HG02852 (cell line): ENCODE measurements around the gene PDZD4.

Experiments
- ATAC-seq: cut with Tn5 transposase; IDR thresholded peaks from one replicate; pipeline ENCODE4 v1.9.1; 2021; ENCODE audit warnings: mild to moderate bottlenecking, moderate library complexity; ENCODE audit not compliant: unreplicated experiment

PDZD4 gene

GRCh38 chrX:153791104-153791852 lies 39.1 kb downstream of the PDZD4 start:
- no peak for ATAC-seq

DNA sequence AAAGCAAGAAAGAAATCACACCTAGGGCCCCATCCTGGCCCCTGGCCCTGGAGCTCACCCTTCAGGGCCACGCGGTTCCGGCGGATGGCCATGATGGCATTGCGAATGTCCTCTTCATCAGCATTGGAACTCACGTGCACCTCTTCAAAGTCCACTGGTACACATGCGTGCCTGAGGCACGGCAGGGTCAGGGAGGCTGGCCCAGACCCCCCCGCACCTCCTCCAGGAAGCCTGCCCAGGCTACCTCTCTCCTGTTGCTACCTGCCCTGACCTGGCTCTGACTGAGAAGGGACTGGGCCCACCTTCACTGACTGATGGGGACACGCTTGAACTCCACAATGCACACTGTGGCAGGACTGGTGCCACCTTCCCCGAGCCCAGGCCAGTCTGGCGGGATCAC lies 40.7 kb downstream of the PDZD4 start:
- no peak for ATAC-seq

DNA sequence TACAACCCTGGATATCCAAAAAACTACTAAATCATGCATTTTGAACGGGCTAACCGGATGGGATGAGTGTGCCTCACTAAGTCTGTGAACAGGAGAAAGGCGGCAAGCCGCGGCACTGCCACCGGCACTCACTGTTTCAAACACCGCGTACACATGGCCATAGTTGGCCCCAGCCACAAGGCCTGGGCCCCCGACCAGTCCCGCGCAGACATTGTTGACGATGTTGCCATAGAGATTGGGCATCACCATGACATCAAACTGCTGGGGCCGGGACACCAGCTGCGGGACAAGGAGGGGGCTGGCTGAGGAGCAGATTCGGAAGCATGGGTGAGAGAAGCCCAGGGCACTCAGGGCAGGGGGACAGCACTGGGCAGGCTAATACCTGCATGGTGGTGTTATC lies 43.7 kb downstream of the PDZD4 start:
- ATAC-seq: no peak

DNA sequence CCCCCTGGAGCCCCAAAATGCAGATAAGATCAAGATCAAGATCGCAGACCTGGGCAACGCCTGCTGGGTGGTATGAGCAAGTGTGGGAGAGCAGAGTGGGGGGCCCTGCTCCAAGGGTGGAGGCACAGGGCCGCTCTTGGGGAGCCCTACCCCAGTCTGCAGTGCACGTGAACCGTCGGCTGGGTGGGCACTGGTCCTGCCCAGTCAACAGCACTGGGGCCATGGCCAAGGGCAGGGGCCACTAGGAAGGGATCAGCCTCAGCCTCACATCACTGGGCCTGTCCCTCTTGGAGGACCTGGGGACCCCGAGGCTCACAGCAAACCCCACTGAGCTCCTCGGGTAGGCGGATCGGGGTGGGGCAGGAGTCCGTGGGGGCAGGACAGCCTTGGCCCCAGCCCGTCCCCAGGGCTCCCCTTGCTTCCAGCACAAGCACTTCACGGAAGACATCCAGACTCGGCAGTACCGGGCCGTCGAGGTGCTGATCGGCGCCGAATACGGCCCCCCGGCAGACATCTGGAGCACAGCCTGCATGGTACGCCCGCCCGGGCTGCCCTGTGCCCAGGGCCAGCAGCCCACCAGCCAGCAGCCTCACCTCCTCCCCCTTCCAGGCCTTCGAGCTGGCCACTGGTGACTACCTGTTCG lies 45.9 kb downstream of the PDZD4 start:
- no peak for ATAC-seq

GRCh38 chrX:153783378-153784013 lies 46.8 kb downstream of the PDZD4 start:
- no peak for ATAC-seq

- no peak for ATAC-seq
These were observed 47.5 kb downstream of the PDZD4 start for GRCh38 chrX:153782871-153783270.

DNA sequence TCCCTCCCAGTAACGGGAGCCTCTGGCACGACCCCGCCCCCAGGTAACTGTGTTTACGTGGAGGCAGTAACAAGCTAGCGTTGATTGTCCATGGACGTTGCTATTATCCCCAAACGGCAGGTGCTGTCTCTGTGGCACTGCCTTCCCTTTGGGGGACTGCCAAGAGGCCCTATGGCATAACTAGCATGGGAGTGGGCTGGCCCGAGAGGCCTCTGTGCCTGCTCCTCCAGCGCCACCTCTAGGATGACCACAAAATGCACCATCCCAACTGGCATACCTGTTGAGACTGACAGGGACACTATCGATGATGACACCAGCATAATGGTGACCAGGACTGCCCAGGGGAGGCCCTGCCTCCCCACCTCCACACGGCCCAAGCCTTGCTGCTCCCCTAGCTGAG lies 48.0 kb downstream of the PDZD4 start:
- ATAC-seq: no peak

GRCh38 chrX:153781428-153782047 lies 48.8 kb downstream of the PDZD4 start:
- ATAC-seq: no peak

DNA sequence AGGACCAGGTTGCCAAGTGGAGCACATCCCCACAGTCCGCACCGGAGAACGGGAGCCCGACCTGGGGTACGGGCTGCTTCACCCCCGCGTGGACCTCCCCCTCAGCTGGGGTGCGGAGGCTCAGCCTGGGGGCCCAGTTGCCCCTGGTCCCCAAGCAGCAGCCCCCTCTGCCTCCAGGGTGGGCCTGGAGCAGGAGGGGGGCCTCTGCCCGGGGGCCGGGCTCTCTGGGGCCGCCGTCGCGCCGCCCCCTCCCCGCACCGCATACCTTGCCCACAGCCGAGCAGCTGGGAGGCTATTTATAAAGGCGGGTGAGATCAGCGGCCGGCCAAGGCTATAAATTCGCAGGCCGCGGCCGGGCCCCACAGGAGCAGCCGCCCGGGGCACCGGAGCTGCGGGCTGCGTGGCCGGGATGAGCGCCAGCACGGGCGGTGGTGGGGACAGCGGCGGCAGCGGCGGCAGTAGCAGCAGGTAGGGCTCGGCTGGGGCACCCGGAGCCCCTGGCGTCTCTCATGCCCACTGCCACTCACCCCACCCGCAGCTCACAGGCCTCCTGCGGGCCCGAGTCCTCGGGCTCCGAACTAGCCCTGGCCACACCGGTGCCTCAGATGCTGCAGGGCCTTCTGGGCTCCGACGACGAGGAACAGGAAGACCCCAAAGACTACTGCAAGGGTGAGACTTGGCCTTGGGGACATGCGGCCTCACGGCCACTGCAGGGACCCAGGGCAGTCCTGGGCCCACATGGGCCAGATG lies 49.5 kb downstream of the PDZD4 start, which contains the start of gene SRPK3:
SRPK3 (plus strand) TSS at position 364 of the 750 bp plus-strand sequence; CDS start at position 410, 46 bp downstream.
- ATAC-seq: no peak

GRCh38 chrX:153779891-153780677 lies 50.3 kb downstream of the PDZD4 start:
- no peak for ATAC-seq

DNA sequence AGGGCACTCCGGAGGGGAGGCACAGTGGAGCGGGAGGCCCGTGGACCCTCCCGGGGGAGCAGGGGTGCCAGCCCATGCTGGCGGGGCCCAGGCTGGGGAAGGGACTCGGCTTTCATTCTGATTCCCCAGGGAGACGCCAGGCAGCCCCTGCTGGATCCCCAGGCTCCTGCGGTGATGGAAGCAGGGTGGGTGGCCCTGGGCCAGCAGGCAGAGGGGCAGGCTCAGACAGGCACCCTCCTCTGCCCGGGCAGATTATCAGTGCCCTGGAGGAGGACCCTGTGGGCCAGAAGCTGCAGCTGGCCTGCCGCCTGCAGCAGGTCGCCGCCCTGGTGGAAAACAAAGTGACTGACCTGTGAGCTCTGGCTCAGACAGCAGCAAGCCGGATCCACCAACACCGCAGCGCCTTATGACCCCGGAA lies 51.7 kb downstream of the PDZD4 start:
- no peak for ATAC-seq

- no peak for ATAC-seq
These were observed 52.2 kb downstream of the PDZD4 start for GRCh38 chrX:153778181-153778580.

DNA sequence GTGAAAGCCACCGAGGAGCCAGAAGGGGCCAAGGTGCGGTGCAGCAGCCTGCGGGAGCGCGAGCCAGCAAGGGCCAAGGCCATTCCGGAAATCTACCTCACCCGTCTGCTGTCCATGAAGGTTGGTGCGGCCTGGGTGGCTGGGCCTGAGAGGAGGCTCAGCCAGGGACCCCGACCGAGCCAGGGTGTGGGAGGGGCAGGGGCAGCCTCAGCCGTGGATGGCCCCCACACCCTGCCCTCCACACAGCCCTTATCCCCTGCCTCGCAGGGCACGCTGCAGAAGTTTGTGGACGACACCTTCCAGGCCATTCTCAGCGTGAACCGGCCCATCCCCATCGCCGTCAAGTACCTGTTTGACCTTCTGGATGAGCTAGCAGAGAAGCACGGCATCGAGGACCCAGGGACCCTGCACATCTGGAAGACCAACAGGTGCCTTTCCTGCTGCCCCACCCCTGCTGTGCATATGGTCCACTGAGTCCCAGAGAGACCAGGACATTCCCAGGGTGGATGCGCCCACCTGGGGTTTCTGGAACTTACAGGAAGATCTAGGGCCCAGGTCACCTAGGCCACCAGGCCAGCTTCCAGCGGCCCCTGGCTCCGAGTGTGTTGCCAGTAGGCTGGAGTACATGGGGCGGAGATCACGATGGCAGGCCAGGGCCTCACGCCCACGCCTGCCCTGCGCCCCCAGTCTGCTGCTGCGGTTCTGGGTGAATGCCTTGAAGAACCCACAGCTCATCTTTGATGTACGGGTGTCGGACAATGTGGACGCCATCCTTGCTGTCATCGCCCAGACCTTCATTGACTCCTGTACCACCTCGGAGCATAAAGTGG lies 52.9 kb downstream of the PDZD4 start:
- ATAC-seq: no peak

DNA sequence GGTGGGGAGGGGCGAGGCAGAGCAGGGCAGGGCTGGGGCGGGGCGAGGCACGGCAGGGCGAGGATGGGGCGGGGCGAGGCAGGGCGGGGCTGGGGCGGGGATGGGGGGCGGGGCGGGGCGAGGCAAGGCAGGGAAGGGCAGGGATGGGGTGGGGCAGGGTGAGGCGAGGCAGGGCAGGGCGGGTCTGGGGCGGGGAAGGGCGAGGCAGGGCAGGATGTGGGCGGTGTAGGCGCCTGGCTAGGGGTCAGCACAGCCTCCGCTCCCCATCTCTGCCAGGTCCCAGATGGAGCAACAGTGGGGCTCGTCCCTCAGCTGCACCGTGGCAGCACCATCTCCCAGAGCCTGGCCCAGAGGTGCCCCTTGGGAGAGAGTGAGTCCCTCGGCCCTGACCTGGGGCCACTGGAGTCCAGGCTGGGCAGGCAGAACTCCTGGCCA lies 53.7 kb downstream of the PDZD4 start:
- ATAC-seq: no peak

DNA sequence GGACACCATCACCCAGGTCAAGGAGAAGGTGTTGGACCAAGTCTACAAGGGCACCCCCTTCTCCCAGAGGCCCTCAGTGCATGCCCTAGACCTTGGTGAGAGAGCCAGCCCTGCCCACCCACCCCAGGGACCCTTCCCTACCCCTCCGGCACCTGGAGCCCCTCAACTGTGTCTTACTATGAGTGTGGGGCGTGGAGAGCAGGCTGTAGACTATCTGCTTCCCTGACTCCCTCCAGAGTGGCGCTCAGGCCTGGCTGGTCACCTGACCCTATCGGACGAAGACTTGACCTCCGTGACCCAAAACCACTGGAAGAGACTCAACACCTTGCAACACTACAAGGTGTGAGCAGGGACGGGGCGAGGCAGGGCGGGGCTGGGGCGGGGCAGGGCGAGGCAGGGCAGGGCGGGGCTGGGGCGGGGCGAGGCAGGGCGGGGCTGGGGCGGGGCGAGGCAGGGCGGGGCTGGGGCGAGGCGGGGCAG lies 54.2 kb downstream of the PDZD4 start:
- no peak for ATAC-seq

DNA sequence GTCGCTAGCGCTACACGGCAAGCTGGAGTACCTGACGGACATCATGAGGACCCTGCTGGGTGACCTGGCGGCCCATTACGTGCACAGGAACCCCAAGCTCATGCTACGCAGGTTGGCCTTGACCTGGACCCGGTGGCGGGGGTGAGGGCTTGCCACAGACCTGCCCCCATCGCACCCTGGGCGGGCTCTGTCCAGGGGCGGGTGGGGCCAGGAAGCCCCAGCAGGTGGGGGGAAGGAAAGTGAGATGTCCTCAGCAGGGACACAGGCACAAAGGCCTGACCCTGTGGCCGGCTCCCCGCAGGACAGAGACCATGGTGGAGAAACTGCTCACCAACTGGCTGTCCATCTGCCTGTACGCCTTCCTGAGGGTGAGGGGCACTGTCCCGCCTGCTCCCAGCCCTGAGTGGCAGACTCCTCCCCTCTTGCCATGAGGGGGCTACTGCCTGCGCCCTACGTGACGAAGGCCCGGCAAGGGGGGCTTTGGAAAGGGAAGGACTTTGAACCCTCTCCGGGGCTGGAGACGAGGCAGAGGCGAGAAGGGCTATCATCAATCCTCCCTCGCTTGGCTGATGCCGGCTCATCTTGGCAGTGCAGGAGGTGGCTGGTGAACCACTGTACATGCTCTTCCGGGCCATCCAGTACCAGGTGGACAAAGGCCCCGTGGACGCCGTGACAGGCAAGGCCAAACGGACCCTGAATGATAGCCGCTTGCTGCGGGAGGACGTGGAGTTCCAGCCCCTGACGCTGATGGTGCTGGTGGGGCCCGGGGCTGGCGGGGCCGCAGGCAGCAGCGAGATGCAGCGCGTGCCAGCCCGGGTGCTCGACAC lies 54.8 kb downstream of the PDZD4 start:
- ATAC-seq: no peak

GRCh38 chrX:153774576-153775292 lies 55.6 kb downstream of the PDZD4 start:
- no peak for ATAC-seq
